GM21390 (cell line): Measurements from ENCODE around the gene LCE6A.

Source experiments
- ATAC-seq: cut with Tn5 transposase; IDR thresholded peaks from one replicate; pipeline ENCODE4 v1.9.1; 2021; ENCODE audit not compliant: unreplicated experiment

LCE6A gene

DNA sequence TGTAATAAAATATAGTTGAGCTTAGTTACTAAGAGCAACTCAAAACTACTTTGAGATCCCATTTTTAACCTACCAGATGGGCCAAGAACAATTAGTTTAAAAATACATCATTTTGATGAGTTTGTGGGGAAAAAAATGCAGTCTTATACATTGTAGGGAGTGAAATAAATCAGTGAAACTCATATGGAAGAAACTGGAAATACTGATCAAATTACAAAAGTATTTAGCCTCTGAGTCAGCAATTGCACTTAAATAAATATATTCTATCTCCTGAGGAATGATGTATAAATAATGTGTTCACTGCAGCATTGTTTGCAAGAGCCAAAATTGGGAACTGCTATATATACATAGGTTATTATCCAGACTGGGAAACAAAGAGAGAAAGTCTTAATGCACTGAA, 30.8 kb downstream of the LCE6A start:
- no peak for ATAC-seq

- no peak for ATAC-seq
These were observed 34.2 kb downstream of the LCE6A start for GRCh38 chr1:152876827-152877226.

DNA sequence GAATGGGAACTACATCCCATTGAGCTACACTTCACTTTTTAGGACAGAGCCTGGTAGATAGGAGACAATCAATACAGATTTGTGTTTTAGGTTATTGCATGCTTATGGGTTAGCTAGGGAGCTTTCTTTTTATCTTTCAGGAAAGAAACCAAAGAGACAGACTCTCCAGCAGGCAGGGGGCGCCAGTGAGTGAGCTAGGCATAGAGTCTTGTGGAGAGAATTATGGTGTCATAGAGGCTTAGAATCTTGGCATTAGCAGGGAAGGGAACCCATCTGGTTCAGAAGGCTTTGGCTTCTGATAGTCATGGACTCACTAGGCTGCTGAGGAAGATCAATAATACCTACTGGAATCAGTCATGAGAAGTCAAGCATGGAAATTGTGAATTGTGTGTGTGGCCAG, 35.4 kb downstream of the LCE6A start, which contains the start of gene SMCP:
Gene SMCP, plus strand, starts transcription at position 281 of the 400 bp plus-strand sequence. CDS start 6,101 bp downstream, outside the sequence.
- ATAC-seq = no peak

DNA sequence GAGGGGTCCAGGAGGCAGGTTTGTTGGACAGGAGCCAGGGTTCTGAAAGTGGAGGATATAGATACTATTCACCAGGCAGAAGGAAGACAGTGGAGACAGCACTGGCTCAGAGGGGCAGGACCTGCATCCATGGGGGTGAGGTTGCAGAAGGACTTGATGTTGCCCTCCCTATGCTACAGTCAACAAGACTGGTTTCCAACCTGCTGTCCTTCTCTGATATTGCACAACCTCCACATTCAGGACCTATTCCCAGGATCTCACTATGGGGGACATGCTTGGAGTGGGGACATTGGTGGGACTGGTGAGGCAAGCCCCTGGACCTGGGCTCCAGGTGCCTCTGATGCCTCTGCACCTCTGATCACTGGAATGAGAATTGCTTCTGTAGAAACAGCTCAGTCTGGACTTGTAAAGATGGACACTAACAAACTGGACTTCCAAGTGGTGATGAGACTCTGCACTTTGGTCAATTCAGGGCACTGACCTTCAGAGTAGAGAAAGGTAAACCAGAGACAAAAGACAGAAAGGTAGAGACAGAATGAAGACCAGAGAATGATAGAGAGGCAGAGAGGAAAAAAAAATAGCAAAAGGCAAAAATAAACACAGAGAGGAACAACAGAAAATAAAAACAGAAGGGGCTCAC, 37.0 kb downstream of the LCE6A start:
- no peak for ATAC-seq

DNA sequence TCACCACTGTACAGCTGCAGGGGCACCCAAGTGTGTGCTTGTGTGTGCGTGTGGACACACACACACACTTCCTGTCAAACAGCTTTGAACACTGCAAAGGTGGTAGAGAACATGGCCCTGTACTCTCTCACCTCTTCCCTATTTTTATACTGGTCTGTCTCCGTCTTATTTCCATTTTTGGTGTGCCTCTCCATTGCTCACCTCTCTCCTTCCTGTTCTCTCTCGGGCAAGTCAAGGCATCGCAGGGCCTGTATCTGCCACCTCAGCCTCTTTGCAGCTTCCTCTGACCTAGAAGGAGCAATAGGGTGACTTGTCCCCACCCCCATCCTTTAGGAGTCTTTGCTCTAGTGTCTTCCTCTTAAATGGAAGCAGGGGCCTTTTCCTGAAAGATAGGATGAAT, 37.7 kb downstream of the LCE6A start:
- ATAC-seq = no peak

GRCh38 chr1:152880907-152881306, 38.3 kb downstream of the LCE6A start:
- ATAC-seq = no peak

DNA sequence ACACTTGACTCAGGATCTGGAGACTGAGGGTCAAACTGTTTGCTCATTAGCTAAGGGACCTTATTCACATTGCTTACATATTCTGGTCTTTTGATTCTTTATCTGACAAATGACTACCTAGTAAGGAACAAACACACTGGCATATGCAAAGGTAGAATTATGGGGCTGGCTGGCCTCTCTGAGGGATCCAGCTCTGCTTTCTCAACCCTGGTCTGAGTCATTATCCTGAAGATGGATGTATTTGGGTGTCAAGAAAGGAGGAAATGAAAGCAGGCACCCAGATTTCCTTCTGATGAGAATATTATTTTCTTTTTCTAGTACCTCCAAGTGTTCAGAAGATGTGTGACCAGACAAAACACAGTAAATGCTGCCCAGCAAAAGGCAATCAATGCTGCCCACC, 41.4 kb downstream of the LCE6A start:
- no peak for ATAC-seq

DNA sequence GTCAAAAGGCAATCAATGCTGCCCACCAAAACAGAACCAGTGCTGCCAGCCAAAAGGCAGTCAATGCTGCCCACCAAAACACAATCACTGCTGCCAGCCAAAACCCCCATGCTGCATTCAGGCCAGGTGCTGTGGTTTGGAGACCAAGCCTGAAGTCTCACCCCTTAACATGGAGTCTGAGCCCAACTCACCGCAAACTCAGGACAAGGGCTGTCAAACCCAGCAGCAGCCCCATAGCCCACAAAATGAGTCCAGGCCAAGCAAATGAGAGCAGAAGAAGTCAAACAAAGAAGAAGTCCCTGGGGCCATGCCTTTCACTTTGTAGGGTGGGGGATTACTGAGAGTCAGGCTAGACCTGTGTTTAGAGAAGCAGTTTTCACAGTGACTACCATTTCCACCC, 41.9 kb downstream of the LCE6A start:
- ATAC-seq = no peak

- no peak for ATAC-seq
These were observed 42.4 kb downstream of the LCE6A start for GRCh38 chr1:152884966-152885624.

GRCh38 chr1:152886085-152886484, 43.4 kb downstream of the LCE6A start:
- ATAC-seq = no peak

DNA sequence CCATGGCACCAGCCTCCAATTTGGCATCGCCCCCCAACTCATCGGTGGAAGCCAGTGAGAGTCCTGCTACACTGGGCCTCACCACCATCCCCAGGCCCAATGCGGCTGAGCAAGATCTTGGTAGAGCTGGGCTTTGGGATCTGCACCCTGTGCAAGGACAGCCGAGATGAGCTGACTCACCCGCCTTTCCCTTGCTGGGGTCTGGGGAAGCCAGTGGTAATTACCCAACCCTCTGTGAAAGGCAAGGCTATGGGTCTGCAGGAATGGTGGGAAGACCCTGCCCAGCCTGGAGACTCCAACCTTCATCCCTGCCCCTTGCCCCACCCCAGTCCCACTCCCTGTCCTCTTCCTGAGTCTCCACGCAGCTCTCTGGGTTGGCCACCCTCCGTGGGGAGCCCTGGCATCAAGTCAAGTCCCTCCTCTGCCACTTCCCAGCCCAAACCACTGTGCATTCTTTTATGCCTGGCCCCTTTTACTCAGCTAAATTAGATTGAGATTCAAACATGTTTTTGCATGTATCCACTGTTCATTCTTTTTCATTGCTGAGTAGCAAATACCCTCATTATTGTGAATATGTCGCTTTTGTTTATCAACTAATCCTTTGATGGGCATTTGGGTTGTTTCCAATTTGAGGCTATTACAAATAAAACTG, 44.2 kb downstream of the LCE6A start:
- ATAC-seq = no peak

DNA sequence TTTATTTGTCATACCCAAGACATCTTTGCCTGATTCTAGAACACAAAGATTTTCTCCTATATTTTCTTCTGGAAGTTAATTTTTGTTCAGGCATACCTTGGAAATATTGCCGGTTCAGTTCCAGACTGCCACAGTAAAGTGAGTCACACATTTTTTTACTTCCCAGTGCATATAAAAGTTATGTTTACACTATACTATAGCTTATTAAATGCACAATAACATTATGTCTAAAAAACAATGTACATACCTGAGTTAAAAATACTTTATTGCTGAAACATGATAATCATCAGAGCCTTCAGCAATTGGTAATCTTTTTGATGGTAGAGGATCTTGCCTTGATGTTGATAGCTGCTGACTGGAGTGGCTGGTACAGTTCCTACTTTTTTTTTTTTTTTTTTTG, 45.5 kb downstream of the LCE6A start:
- no peak for ATAC-seq
